SK-N-MC (cell line): ENCODE measurements around the gene DCLK1.

ENCODE experiments used
- DNase-seq: peaks from one replicate; pipeline ENCODE4 v3.0.0-alpha.2; 2011; ENCODE audit warnings: low read depth, low spot score
- H3K27ac ChIP-seq: fragments of 200-600 bp; sonication (generic); 2 replicates; pipeline ENCODE4 v1.5.1; 2016; ENCODE audit warnings: mixed run types
- H3K36me3 ChIP-seq: fragments of 200-600 bp; sonication (generic); 2 replicates; pipeline ENCODE4 v1.6.1; 2017; ENCODE audit warnings: antibody characterized with exemption, low read length, mixed read lengths; ENCODE audit not compliant: insufficient read depth
- H3K4me3 ChIP-seq: fragments of 200-600 bp; sonication (generic); 2 replicates; pipeline ENCODE4 v1.5.1; 2016
- H3K9ac ChIP-seq: fragments of 200-600 bp; sonication (generic); 2 replicates; pipeline ENCODE4 v1.8.0; 2017; ENCODE audit warnings: mixed run types, mixed read lengths; ENCODE audit not compliant: insufficient read length
- H3K9me3 ChIP-seq: fragments of 200-600 bp; sonication (generic); 2 replicates; pipeline ENCODE4 v1.6.1; 2017; ENCODE audit warnings: low read depth, mild to moderate bottlenecking, antibody characterized with exemption, low read length, moderate library complexity, mixed read lengths
- EZH2 ChIP-seq: fragments of 200-600 bp; sonication (generic); IDR thresholded peaks from one replicate; pipeline ENCODE4 v1.6.1; 2017; ENCODE audit warnings: antibody characterized with exemption
- FOXP2 ChIP-seq: optimal IDR thresholded peaks from 2 replicates; pipeline ENCODE3; 2011; ENCODE audit warnings: mild to moderate bottlenecking, moderate library complexity; ENCODE audit not compliant: insufficient read depth; ENCODE audit errors: extremely low read length, control extremely low read depth
- POLR2AphosphoS5 ChIP-seq: IDR thresholded peaks from 2 replicates; pipeline ENCODE4 v1.6.1; 2012; ENCODE audit warnings: mild to moderate bottlenecking, low read depth, low read length, borderline replicate concordance

The DCLK1 gene

DNA sequence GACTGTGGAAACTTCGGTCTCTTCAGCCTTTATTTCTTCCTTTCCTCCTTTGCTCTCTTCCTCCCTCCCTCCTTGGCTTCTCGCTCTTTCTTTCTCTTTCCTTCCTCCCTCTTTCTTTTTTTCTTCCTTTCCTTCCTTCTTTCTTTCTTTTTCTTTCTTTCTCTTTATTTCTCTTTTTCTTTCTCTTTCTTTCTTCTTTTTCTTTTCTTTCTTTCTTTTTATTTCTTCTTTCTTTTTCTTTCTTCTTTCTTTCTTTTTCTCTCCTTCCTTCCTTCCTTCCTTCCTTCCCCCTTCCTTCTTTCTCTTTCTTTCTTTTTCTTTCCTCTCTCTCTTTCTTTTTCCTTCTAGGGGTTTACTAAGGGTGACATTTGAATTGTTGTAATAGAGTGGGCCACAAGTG is 364.5 kb downstream of the DCLK1 start:
- Histone ChIP-seq H3K9me3 (no peaks in the 10 kb centered on the region), H3K9ac (no peak overlapping the region), H3K36me3 (no peaks in the 10 kb centered on the region), H3K27ac (no peak overlapping the region), H3K4me3 (no peak overlapping the region)
- TF ChIP-seq EZH2 (no peak), POLR2AphosphoS5 (no peak), FOXP2 (no peak)
- no peak for DNase-seq

DNA sequence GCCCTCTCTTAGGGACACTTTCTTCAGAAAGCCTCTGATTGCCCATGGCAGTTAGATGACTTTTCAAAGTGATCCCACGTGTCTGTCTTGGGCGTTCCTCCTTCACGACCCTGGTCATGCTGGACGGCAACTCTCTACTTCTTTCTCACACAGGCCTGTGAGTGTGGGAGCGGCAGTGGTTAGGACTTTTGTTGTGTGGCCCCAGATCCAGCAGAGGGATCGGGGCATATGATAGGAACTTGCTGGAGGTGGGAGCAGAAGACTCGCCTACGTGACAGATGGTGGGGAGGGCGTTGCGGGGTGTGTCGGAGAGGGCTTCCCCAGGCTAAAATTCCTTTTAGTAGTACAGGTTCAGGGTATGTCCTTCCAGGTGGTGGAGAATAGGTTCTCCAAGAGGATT is 365.2 kb downstream of the DCLK1 start:
- Histone ChIP-seq H3K36me3 (no peaks in the 10 kb centered on the region), H3K4me3 (no peak overlapping the region), H3K27ac (no peak overlapping the region), H3K9me3 (no peaks in the 10 kb centered on the region), H3K9ac (no peak overlapping the region)
- TF ChIP-seq FOXP2 (no peak), POLR2AphosphoS5 (no peak), EZH2 (no peak)
- DNase-seq: no peak

DNA sequence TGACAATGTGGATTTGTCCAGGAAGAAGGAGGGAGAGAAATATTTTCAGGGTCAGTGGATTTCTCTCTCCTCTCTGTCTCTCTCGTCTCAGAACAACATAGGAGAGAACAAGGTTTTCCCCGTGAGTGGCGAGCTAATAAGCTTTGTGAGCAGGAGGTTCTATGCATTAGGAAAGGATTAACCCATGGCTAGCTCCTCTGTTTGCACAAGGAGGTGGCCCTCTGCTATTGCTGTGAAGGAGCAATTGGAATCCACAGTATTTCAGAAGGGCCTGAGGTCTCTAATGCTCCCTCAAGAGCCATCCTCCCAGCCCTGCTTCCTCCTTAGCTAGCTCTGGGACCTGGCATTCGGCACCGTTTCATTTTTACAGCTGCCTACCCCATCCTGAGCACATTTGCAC is 365.8 kb downstream of the DCLK1 start:
- no peak overlapping the region for H3K9ac ChIP-seq
- DNase-seq: no peak
- no peaks in the 10 kb centered on the region for H3K36me3 ChIP-seq
- H3K4me3 ChIP-seq: no peak overlapping the region
- H3K9me3 ChIP-seq: no peaks in the 10 kb centered on the region
- no peak overlapping the region for H3K27ac ChIP-seq
- TF ChIP-seq FOXP2: no peak
- TF ChIP-seq EZH2: no peak
- no peak for TF ChIP-seq POLR2AphosphoS5

DNA sequence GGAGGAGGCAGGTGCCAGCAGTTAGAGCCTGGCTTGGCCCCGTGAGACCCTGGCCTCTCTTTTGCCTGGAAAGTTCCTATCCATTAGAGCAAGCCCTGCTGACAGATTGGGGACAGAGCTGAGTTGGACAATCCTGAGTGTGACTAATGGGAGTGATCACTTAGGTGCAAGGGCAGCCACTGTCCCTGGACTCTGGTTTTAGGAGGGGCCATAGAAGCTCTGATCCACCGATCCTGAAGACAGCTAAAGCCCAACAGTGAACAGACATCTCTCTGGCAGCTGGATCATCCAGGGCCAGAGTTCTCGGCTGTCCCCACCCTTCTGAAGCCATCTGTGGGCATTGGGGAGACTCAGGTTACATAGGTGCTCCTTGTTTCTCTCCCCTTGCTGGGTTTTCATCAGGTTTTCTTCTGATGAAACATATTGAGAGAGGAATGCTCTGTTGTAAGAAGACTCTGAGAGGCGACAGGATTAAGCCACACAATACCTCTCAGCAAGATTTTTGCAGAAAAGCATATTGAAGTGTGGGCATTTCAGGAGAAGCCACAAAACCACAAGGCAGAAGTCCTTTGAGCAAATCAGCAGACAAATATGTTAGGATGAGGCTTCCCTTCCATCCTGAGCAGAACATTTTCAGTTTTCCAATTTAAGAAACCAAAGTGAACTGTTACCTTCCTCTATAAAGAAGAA is 366.7 kb downstream of the DCLK1 start:
- no peaks in the 10 kb centered on the region for H3K36me3 ChIP-seq
- no peak overlapping the region for H3K9ac ChIP-seq
- no peak overlapping the region for H3K4me3 ChIP-seq
- DNase-seq: no peak
- no peak overlapping the region for H3K27ac ChIP-seq
- no peak for TF ChIP-seq FOXP2
- no peaks in the 10 kb centered on the region for H3K9me3 ChIP-seq

DNA sequence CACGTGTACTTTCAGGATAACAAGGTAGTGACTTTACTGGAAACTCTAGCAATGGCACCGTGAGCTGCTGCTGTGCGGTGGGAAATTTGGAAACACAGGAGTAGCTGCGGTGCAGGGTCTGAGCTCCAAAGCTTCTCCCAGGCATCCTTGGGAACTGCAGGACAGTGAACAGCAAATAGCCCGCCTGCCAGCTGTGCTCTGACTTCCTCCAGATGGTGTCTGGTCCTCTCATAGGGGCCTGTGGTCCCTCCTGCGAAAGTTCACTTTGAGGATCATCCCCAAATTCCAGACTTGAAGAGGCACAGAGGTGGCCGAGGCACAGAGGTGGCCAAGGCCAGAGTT is 367.4 kb downstream of the DCLK1 start:
- H3K27ac ChIP-seq: no peak overlapping the region
- DNase-seq: no peak
- no peak overlapping the region for H3K4me3 ChIP-seq
- no peak for TF ChIP-seq POLR2AphosphoS5
- TF ChIP-seq FOXP2: no peak
- TF ChIP-seq EZH2: no peak
- no peaks in the 10 kb centered on the region for H3K36me3 ChIP-seq
- no peaks in the 10 kb centered on the region for H3K9me3 ChIP-seq
- H3K9ac ChIP-seq: no peak overlapping the region

DNA sequence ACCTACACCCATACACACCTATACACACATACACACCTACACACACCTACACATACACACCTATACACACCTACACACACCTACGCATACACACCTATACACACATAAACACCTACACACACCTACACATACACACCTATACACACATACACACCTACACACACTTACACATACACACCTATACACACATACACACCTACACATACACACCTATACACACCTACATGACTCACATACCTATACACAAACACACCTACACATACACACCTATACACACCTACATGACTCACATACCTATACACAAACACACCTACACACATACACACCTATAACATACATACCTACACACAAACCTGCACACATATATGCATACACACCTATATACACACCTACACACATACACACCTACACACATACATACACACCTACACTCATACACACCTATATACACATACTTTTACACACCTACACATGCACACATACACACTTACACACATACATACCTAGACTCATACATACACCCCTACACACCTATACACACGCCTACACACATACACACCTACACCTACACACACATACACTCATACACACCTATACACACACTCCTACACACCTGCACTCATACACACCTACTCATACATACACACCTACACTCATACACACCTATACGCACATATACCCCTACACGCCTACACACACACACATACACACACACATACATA is 368.0 kb downstream of the DCLK1 start:
- Histone ChIP-seq H3K36me3 (no peaks in the 10 kb centered on the region), H3K9me3 (no peaks in the 10 kb centered on the region), H3K27ac (no peak overlapping the region), H3K4me3 (no peak overlapping the region), H3K9ac (no peak overlapping the region)
- TF ChIP-seq FOXP2 (no peak), EZH2 (no peak), POLR2AphosphoS5 (no peak)
- DNase-seq: no peak

DNA sequence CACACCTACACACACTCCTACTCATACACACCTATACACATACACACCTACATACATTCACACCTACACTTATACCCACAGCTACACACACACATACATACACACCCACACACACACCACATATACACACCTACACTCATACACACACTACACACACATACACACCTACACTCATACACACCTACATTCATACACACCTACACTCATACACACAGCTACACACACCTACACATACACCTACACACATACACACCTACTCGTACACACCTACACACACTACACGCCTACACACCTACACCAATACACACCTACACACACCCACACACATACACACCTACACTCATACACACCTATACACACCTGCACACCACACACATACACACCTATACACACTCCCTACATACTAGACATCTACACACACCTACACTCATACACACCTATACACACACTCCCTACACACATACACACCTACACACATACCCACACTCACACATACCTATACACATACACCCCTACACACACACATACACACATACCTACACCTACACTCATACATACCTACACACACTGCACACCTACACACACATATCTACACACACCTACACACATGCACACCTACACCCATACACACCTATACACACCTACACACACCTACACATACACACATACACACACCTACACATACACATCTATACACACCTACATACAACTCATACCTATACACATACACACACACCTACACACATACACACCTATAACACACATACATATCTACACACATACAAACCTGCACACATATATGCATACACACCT is 369.5 kb downstream of the DCLK1 start:
- no peak for TF ChIP-seq POLR2AphosphoS5
- TF ChIP-seq EZH2: no peak
- TF ChIP-seq FOXP2: no peak
- H3K9ac ChIP-seq: no peak overlapping the region
- H3K9me3 ChIP-seq: no peaks in the 10 kb centered on the region
- DNase-seq: no peak
- H3K27ac ChIP-seq: no peak overlapping the region
- H3K36me3 ChIP-seq: no peaks in the 10 kb centered on the region
- no peak overlapping the region for H3K4me3 ChIP-seq

DNA sequence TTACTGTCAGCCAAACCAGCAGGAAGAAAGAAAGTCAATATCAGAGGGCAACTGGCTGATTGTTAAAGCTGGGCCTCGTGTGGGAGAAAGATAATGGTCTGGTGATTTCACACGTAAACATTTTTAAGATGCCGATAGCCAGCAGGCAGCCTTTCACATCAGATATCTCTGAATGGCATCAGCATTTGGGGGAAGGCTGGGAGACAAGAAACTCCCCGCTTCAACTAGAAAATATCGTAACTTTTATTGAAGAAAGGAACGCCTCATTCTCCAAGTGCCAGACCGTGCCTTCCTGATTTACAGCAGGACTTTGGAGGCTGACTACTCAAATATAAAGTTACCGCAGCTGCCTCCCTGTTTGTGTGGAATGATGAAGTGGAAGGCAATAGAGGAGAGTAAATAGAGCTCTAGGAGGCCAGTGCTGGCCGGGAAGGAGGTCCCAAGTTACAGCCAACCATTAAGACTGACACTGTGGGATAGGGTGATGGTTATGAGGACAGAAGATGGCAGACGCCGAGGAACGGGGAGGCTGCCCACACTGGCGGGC is 370.4 kb downstream of the DCLK1 start:
- Histone ChIP-seq H3K9ac (no peak overlapping the region), H3K36me3 (no peaks in the 10 kb centered on the region), H3K4me3 (no peak overlapping the region), H3K9me3 (no peaks in the 10 kb centered on the region), H3K27ac (no peak overlapping the region)
- TF ChIP-seq POLR2AphosphoS5 (no peak), EZH2 (no peak), FOXP2 (no peak)
- DNase-seq: no peak

DNA sequence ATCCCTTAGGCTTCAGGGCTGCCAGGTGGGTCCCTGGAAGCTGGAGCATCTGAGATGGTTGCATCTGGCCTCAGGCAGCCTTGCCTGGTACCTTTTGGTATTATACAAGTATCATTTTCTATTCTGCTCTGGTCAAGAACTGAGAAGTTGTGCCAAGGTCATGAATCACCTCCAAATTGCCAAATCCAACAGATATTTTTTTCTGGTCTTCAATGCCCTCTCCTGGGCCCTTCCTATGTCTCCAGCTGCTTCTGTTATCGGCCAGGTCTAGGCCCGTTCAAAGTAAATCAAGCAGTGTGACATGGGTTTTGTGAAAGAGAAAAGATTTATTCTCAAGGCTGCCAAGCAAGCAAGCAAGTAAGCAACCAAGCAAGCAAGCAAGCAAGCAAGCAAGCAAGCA is 383.6 kb downstream of the DCLK1 start:
- Histone ChIP-seq H3K27ac (no peak overlapping the region), H3K36me3 (no peaks in the 10 kb centered on the region), H3K4me3 (no peak overlapping the region), H3K9me3 (peaks cover 5% of the 10 kb centered on the region), H3K9ac (no peak overlapping the region)
- no peak for DNase-seq
- TF ChIP-seq FOXP2: no peak
- no peak for TF ChIP-seq POLR2AphosphoS5
- TF ChIP-seq EZH2: no peak
